HEK293T (cell line): ENCODE data around the gene PLPP4.

Source experiments
- CTBP1 ChIP-seq: fragments of 450-650 bp; IDR thresholded peaks from 2 replicates; pipeline ENCODE4 v1.6.1; 2016; ENCODE audit warnings: borderline replicate concordance
- ELF4 ChIP-seq: fragments of 450-650 bp; IDR thresholded peaks from 2 replicates; pipeline ENCODE4 v1.6.1; 2017; ENCODE audit warnings: antibody characterized with exemption
- FOXM1 ChIP-seq: fragments of 450-650 bp; IDR thresholded peaks from 2 replicates; pipeline ENCODE4 v1.6.1; 2017; ENCODE audit warnings: mild to moderate bottlenecking, borderline replicate concordance
- SP1 ChIP-seq: fragments of 450-650 bp; IDR thresholded peaks from 2 replicates; pipeline ENCODE4 v1.6.1; 2017

GRCh38 chr10:120571266-120571665 lies 114.2 kb downstream of the PLPP4 start:
- TF ChIP-seq SP1 (no peak), ELF4 (no peak), CTBP1 (no peak), FOXM1 (no peak)
